Head of caudate nucleus (tissue), 42 donors: ENCODE results near the gene AK4.
A peak's percentile ranks its signal among the peaks of the same experiment; 100 is the strongest.

Experiments
- DNase-seq, 42 donors: peaks; one replicate each; pipeline versions ENCODE4 v3.0.0 to v3.0.0-alpha.2; 2020 to 2021; ENCODE audit warnings: mixed read lengths in 7 of 42
- intact Hi-C: fragments of 100-400 bp; cut with DNase I; formaldehyde crosslinking; loops from one replicate; pipeline ENCODE4 v1.15.0; 2022

The AK4 gene

DNA sequence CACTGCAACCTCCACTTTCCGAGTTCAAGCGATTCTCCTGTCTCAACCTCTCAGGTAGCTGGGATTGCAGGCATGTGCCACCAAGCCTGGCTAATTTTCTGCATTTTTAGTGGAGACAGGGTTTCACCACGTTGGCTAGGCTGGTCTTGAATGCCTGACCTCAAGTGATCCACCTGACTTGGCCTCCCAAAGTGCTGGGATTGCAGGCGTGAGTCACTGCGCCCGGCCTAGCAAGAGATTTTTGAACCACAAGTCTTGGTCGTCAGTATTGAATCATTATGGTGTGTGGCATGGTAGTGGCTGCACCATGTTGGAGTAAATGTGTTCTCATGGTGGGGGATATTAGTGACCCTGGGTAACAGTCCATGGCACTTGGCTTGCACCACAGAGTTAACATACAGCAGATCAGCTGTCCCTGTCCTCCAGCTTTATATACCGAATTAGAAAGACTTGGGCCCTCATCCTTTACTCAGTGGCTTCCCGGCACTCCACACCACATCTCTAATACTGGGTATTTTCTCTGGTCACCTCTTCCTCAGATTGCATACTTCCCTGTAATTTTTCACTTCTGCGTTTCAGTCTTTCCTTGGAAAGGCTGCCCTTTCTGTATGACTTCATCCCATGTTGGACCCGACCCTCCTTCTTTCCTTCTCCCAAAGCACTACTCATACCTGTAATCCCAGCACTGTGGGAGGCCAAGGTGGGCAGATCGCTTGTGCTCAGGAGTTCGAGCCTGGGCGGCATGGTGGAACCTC lies 25.1 kb downstream of the AK4 start:
- intact Hi-C loops = no loop called here

GRCh38 chr1:65174585-65174984 lies 26.6 kb downstream of the AK4 start:
- DNase-seq = peak in 19 of 42 donors; percentile 8 to 70 (median 32)

More for the DNA sequence above, 25.1 kb downstream of the AK4 start:
- DNase-seq = no peak

GRCh38 chr1:65175171-65176055 lies 27.4 kb downstream of the AK4 start:
- DNase-seq = peak in 5 of 42 donors; percentile 9 to 26 (median 17)
- intact Hi-C loops = no loop called here

More at GRCh38 chr1:65174585-65174984, 26.6 kb downstream of the AK4 start:
- intact Hi-C loops = no loop called here

- intact Hi-C loops = no loop called here
- DNase-seq = no peak
Measured at GRCh38 chr1:65176056-65176450, 28.1 kb downstream of the AK4 start.

- DNase-seq = no peak
- intact Hi-C loops = no loop called here
Measured at GRCh38 chr1:65176591-65176990, 28.6 kb downstream of the AK4 start.

GRCh38 chr1:65177457-65177856 lies 29.5 kb downstream of the AK4 start:
- peak in 1 of 42 donors; percentile 14 for DNase-seq
- intact Hi-C loops = no loop called here

GRCh38 chr1:65178235-65178634 lies 30.2 kb downstream of the AK4 start:
- DNase-seq = no peak
- intact Hi-C loops = no loop called here

GRCh38 chr1:65179148-65179547 lies 31.1 kb downstream of the AK4 start:
- DNase-seq = no peak
- intact Hi-C loops = no loop called here

DNA sequence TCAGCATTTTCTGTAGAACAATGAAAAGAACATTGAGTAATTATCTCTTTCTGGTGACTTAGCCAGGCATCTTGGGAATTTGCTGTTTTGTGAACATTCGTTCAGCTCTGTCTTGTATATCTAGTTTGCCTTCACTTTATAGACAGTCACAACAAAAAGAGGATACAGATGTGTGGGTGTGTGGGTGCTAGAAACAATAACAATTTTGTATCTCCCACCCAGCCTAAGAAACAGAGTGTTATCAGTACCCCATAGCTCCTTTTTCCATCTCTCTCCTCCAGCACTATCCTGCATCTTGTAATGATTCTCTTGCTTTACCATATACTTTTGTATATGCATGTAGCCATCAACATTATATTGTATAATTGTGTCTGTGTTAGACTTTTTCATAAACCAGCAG lies 33.0 kb downstream of the AK4 start:
- intact Hi-C loops = no loop called here
- no peak for DNase-seq

- no peak for DNase-seq
- intact Hi-C loops = no loop called here
Measured at GRCh38 chr1:65182658-65183268, 34.8 kb downstream of the AK4 start.

- intact Hi-C loops = no loop called here
- DNase-seq = no peak
Measured at GRCh38 chr1:65189576-65190115, 41.6 kb downstream of the AK4 start.

DNA sequence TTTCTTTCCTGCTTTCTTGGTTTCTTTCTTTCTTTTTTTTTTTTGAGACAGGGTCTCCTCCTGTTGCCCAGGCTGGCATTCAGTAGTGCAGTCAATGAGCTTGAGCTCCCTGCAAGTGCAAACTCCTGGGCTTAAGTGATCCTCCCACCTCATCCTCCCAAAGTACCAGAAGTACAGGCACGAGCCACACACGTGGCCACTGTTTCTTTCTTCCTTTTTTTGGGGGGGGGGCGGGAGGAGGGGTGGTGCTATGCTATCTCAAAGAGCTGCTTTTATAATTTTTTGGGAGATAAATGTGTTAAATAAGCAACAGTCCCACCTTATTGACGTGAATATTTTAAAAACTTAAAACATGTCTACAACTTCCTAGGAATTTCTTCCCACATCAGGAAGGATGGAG lies 42.2 kb downstream of the AK4 start:
- no peak for DNase-seq
- intact Hi-C loops = no loop called here

- no peak for DNase-seq
- intact Hi-C loops = no loop called here
Measured at GRCh38 chr1:65193129-65193695, 45.2 kb downstream of the AK4 start.

DNA sequence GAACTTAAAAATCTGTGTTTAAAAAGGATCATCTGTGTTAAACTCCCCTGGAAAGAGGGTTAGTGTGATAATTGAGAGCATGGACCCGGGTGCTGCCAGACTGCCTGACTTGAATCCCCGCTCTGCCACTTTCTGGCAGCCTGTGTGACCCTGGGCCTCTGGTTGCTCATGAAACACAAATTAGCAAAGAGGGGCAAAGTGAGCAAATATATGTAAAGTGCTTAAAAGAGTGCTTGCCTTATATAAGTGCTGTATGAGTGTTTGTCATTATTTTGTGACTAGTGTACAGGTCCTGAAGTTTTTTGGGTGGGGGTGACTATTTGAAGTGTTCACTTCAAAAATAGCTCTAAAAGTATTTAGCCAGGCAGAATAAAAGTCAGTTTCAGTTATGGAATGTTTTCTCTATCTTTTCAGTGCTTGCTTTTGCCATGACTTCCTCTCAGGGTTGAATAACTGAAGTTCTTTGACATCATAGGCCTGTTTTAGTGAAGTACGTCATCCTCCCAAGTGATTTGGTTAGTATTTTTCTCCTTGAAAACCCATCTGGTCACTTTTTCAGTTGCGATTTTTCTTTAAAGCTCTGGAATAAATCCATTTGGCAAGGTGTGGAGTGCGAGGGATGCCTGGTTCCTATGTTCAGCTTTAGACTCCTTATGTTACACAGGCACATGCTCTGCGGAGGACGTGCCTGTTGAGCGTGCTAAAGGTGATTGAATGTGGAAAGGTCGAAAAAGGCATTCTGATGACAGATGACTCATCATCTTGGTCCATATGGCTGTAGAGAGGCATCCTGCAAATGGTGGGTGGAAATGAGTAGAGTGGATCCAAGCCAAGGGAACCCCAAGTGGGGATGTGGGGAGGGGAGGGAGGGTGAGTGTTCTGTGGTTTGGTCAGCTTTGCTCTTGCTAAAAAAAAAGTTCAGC lies 47.8 kb downstream of the AK4 start:
- DNase-seq = no peak
- intact Hi-C loops = no loop called here

- intact Hi-C loops = no loop called here
- no peak for DNase-seq
Measured at GRCh38 chr1:65196926-65197325, 48.9 kb downstream of the AK4 start.

DNA sequence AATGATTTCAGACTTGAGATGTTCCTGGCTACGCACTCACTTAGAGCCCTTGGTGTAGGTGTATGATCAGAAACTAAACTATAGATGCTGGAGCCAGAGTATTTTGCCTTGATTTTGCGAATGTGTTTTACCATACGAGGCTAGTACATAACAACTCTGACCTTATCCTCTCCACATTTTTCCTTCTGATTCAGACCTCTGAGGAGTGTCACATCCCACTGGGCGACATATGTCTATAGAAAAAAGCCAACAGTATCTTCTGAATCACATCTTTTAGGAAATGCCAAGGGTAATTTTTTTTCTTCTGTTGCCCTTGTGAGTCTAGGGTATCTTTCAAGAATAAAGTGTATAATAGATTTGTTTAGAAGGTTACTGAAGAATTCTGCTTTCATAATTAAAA lies 49.6 kb downstream of the AK4 start:
- intact Hi-C loops = no loop called here
- no peak for DNase-seq

DNA sequence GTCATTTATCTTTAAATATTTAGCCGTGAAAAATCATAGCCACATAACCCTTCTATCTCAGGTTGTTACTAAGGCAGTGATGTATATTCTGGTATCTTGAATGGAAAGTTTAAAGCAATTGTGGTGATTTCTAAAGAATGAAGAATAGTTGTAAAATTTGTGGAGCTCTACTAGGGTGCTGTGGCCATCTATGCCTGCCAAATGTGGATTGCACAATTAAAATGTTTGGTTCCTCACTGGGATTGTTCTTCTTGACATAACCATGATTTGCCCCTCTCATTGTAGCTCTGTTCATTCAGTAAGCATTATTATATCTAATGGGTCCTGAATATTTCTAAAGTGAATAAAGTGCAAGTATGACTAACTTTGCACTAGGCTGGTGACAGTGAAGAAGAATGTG lies 50.1 kb downstream of the AK4 start:
- intact Hi-C loops = no loop called here
- no peak for DNase-seq

GRCh38 chr1:65200411-65200810 lies 52.4 kb downstream of the AK4 start:
- intact Hi-C loops = no loop called here
- DNase-seq = no peak
